HG02943 (cell line): ENCODE results near the gene MCC.
"Not testable (repeated sequence)": the region's sequence is repeated elsewhere in the genome, so short reads cannot be mapped to it uniquely, and the experiment has no call there.

Source experiments
- ATAC-seq: cut with Tn5 transposase; IDR thresholded peaks from one replicate; pipeline ENCODE4 v1.9.1; 2021; ENCODE audit warnings: mild to moderate bottlenecking, low read depth, moderate library complexity; ENCODE audit not compliant: unreplicated experiment

MCC gene

DNA sequence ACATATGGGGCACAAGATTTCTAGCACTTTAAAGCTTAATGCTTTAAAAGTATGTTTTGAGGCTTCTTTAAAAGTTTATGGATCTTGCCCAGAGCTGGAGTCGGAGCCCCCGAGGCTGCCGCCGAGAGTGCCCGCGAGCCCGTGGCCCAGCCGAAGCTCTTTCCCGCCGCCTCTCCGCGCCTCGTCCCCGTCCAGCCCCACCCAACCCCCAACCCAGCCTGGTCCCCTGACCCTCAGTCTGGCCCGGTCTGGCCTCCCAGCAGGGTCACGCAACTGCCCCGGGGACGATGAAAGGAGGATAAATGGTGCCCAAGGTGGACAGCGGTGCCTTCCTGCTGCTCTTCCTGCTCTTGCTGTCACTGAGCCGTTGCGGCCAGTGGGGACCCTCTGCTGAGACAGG is 55.2 kb downstream of the MCC start:
- no peak for ATAC-seq

DNA sequence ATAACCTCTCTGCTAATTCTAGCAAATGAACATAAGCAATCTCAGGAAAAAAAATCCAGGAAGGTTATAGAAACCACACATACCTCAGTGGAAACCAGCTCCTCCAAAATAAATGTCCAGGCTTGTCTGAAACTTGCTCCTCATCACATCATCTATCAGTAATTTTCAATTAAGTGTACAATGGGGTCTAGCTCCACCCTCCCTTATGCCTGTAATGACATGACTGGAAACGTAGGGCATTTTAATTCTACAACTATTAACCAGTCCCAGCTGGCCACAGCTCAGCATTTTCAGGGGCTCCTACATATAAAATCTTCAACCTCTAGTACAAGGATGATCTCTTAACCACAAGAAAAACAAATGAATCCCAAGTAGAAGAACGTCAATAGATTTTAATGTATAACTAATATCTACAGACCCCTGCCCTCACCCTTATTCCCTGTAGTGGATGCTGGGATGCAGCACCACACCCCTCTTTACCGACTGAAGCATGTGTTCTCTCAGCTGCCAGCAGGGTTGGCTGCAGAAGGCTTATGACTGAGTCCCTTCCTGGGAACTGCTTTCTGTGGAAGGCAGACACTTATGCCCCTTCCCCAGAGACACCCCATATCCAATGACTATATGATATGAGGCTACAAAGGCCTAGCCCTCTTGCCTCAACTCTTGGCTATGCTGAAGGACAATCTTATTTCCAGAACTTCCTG is 60.2 kb downstream of the MCC start:
- no peak for ATAC-seq

DNA sequence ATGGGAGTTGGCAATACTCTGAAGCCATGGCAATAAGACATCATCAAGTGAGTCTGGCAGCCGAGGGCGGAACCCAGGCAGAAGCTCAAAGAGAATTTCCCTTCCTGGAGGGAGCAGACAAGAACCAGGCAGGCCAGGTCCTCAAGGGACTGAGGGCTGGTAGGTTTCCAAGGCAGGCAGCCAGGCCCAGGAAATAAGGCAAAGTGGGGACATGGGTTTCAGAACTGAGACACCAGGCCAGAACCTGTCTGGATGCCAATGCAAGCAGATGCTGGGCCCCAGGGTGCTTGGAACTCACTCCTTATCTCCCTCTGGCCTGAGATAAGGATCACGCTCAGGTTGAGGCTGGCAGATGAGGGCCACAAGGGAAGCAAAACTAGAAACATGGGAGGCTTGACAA is 62.3 kb downstream of the MCC start:
- no peak for ATAC-seq

DNA sequence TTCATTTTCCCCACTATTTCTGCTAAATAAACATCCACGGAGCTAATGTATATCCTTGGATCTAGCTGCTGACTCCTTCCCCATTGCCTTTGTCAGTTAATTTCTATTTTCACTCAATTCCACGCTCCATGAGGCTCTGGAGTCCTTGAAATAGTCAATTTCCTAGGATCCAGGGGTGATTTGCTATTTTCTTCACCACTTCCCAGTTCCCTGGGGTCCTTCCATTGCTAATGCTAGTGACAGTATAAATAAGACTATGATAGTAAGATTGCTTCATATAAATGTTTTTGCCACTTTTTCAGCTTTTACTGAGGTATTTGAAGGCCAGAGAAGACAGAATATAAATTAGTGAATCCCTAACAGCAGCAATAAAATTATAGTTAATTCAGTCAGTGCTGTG is 66.6 kb downstream of the MCC start:
- no peak for ATAC-seq

DNA sequence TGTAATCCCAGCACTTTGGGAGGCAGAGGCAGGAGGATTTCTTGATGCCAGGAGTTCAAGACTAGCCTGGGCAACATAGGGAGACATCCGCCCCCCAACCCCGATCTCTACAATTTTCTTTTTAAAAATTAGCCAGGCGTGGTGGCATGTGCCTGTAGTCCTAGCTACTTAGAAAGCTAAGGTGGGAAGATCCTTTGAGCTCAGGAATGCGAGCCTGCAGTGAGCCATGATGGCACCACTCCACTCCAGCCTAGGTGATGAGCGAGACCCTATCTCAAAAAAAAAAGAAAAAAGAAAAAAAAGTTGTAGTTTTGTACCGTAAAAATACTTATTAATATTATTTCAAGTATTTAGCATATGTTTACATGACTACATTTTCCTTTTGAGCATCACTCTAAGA is 82.7 kb downstream of the MCC start:
- ATAC-seq = no peak

DNA sequence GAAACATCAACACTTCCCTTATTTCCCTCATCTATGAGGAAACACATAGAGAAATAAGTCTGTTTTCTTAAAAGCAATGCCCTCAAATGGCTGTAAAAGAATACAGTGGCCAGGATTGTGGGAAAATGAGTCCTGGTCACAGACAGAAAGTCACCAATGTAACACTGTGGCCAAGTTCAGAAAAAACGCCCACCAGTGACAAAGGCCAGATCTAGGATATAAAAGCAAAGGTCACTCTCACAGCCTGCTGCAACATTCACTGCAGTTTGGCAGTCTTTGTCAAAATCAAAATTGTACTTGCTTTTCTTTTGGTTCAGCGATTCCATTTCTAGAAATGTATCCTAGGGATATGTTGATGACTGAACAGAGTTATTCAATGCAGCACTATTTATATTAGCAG is 84.0 kb downstream of the MCC start:
- ATAC-seq = no peak

DNA sequence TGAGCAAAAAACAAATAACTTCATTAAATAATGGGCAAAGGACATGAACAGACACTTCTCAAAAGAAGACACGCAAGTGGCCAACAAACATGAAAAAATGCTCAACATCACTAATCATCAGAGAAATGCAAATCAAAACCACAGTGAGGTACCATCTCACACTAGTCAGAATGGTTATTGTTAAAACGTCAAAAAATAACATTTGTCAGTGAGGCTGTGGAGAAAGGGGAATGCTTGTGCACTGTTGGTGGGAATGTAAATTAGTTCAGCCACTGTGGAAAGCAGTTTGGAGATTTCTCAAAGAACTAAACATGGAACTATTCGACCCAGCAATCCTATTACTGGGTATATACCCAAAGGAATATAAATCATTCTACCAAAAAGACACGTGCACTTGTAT is 90.3 kb downstream of the MCC start:
- ATAC-seq = not testable (repeated sequence)

DNA sequence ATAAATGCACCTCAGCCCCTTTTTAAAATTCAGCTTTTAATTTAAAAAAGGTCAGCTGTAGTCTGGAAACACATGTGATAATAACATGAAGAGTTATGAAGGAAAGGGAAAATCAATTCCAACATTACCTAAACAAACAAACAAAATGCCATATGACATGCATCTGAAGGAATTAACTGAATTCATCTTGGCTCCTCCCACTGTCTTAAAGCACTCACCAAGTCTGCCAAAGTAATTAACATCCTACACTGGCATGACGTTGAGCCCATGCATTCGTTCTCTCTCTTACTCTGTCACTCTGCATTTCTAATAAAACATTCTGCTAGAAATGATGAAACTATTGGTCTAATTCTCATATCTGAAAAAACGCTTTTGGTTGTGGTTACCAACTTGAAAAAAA is 91.2 kb downstream of the MCC start:
- ATAC-seq = no peak

DNA sequence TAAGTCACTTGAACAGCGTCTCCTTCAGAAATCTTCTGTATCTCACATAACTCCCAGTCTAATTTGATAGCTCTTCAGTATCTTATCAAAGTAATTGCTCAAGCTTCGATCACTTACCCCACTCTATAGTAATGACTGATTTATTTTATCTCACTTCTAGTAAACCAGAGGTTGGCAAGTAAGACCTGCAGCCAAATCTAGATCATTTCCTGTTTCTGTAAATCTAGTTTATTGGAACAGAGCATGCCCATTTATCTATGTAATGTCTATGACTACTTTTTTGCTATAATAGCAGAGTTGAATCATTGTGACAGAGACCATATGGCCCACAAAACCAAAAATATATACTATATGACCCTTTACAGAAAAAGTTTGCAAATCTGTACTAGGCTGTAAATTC is 93.6 kb downstream of the MCC start:
- ATAC-seq = no peak

DNA sequence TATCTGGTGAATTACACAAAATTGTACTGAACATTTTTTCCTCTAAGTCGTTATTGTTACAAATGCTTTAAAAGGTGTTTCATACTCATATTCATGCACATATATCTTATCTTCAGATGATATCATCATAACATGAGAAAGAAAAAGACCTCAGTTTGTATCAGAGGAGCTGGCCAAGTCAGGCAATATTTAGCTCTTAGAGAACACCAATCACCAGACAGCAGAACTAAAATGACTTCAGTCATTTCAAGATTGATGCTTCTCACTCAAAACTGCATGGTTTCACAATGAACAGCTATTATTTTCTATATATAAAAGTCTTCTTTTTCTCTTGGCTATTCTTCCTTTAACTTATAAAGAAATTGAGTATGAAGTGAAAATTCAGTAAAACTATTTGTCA is 98.0 kb downstream of the MCC start:
- ATAC-seq = no peak

DNA sequence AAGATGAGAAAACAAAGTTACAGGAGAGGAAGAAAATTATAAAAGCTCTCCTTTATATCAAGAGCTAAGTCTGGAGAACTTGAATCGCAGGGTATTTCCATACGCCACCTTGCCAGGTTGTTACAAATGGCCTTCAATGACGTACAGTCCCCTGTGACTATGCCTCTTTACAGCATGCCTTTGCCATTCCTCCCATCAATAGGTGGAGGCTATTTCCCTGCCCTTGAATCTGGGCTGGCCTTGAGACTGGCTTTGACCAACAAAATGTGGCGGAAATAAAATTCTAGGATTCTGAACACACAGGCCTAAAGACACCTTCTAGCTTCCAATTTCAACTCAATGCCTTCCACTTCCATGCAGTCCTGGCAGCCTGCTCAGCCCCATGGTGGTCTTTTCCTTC is 99.1 kb downstream of the MCC start:
- no peak for ATAC-seq

DNA sequence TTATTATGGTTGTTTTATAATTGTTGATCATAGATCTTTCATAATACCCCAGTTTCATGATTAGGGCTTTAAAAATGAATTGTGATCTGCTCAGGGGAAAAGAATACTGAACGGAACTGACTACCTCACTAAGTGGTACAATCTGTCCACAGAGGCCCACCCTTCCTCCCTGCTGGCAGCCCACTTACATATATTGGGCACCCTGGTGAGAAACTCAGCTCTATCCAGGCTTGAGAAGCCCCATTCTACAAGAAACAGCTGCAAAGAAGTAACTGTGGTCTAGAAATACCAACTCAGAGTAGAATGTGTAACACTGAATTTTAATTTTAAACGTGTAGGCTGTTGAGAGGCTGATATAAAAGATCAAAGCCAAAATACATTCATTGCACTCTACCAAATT is 100.4 kb downstream of the MCC start:
- ATAC-seq = no peak

DNA sequence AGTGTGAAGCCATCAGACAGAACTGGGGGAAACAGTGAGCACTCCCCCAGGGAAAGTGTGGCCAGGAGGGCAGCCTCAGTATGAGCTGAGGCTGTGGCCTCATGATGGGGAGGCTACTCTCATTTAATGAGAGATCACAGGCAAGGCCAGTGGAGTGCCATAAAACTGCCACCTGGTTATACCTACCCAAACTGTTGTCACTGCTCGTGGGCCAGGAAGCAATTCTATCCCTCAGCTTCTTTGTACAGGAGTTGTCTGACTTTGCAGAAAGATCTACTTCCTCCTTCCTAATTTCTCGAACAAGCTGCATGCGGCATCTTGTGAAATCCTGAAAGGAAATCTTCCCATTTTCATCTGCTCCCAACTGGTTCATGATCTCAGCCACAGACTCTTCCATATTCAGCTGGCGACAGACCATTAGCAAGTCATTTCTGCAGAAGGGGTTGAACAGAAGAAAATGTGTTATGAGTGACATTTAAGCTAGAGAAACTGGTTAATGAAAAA is 103.4 kb downstream of the MCC start:
- ATAC-seq = no peak

DNA sequence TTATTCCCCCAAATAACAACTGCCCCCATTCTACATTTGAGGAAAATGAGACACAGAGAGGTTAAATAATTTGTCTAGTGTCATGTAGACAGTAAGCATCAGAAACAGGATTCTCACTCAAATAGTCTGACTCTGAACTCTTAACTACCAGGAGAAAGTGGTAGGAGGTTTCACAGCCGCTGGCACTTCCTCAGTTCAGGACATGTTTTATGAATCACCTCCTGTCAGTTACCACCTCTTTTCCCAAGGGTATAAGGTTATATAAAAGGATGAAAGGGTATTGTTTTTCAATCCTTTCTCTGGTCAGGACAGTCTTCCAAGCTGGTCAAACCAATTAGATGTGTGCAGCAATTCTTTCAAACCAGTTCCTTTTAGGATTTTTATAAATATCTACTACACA is 105.5 kb downstream of the MCC start:
- no peak for ATAC-seq

DNA sequence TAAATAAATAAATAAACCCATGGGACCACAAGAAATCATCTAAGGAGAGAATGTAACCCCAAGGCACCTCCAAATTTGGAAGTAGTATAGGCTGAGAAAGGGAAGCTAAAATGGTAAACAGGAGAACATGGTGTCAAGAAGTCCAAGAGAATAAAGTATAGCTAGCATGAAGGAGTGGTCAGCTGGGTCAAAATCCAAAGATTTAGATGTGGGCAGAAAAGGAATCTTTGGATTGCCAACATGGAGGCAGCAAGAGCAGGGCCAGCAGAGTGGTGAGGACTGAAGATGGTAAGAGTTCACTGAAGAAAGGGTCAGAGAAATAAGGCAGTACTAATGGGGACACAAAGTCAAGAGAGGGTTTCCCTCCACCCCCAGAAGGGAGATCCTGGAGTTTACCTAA is 106.5 kb downstream of the MCC start:
- no peak for ATAC-seq

DNA sequence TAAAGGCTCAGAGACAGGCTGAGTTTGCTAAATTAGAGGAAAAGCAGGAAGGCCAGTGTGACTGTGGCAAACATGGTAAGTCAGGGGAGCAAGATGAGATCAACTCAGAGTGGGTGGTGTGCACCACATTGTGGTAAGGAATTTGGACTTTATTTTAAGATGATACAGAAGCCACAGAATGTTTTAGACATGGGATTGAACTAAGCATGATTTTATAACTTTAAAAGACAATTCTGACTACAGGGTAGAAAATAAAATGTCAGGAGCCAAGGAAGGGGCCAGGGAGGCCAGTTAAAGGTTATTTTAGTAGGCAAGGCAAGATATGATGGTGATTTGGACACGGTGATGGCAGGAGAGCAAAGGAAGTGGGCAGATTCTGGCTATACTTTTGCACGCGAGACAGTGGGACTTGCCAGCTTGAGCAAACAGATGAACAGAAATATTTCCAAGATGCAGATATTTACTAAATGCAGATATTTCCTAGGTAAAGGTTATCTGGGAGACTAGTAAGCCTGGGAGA is 107.4 kb downstream of the MCC start:
- ATAC-seq = no peak

DNA sequence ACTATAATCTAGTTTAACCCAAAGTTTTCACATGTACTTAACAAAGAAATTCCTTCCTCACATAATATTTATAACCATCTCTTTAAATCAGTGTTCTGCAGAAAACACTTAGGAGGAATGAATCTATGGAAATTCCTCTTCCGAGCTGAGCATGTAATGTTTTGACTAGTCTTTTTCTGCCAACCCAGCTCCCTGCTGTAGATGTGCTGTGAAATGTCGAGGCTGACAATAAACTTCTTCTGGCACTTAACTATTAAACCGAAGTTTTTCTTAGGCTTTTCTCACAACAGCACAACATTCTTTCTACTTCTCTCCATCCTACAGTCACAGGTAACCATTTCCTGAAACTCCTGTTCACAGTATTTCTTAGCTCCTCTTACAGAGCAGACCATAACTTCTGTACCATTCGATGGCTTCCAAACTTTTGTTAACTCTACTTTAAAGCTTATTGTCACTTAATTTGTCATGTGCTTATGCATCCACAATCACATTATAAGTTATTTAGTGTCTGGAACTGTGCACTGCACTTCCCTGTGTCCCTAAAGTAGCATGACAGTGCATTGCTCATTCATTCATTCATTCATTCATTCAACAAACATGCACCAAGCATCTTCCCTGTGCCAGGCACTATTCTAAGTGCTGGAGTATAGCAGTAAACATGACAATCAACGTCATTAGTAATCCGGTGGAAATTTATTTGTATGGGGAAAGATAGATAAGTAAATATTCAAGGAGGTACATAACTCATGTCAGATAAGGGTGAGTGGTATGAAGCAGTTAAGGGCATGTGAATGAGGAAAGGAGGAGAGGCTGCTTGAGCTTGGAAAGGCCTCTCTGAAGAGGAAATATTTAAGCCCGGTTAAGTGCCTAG is 108.1 kb downstream of the MCC start:
- ATAC-seq = no peak

DNA sequence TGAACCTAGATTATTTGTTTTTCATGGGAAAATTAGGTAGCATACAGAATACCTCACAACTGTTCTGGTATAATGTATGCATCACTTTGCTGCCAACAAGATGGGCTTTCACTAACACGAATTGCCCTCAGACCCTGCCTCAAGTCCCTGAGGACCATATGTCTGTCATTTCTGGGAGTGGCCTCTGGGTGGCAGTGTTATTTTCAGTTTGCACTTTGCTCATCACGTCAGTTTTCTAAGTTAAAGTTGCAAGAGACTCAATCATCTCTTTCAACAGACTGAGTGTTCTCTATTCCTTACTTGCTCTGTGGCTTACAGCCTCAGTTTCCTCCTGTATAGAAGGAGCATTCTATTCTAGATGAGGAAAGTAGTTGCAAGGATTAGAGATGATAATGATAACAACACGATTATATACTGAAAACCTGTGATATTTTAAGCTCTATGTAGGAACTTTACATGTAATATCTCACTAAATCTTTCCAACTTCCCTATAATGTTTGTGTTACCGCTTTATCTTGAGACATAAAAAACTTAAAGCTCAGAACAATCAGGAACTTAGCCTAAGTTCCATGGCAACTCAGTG is 109.2 kb downstream of the MCC start:
- peak; percentile 57 for ATAC-seq

DNA sequence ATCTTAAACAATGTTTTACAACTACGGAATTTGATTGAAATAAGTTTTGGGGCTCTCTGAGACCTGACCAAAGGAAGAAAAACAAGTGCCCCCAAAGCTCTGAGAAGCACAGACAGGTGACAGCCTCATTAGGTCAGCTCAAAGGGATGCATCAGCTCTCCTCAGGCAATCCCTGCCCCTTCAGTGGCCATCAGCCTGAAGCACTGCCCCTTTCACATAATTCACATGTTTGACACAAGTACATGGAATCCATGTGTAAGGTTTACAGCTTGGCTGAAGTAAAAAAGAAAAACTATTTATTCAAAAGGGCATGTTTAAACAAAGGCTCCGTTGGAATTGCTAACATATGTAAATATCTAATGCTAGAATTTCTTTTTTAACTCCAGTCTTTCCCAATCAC is 109.7 kb downstream of the MCC start:
- no peak for ATAC-seq

DNA sequence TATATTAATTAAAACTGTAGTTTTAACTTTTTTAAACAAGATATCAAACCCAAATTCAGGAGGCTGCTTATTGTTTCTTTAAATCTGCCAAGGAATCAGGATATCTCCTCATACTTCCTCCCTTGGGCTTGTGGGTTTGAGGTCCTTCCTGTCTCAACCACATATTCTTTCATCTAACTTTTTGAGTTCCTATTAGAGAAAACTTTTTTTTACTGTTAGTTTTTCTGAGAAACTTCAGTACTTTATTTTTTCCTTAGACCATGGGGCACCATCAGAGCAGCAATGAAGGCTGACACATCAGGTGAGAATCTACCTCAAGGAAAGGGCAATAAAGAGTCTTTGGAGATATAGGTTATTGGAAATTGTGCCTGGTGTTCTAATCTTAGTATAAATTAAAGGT is 110.2 kb downstream of the MCC start:
- ATAC-seq = no peak

DNA sequence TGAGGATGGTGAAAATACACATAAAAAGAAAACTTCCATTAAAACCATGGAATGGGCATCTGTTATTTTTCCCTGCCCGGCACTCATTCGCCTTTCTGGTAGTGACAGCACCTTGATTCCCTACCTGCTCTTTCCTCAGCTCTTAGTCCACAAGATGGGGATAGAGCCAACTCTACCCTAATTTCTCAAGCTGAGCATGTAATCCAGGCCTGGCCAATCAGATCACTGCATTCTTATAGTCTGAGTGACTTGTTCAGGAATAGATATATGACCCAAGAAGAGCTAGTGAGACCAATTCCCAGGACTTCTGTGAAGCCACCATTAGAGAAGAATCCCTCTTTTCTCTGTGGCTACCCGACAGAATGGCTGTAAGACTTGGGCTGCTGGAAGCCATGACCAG is 111.6 kb downstream of the MCC start:
- ATAC-seq = no peak
